Tibial nerve (tissue), 4 donors: ENCODE results near the gene B4GALT3.

Experiments used
- EP300 ChIP-seq, 2 donors: sonication (generic); formaldehyde crosslinking; IDR thresholded peaks; one replicate each; pipeline ENCODE4 v1.6.1; 2017; ENCODE audit warnings: antibody characterized with exemption in 2 of 2, mild to moderate bottlenecking in 1 of 2
- TF ChIP-seq, protein P1 (sequence below), 5 experiments: fragments of 200-600 bp in 3 of 5; fragments of 450-650 bp in 2 of 5; sonication (generic) in 3 of 5; IDR thresholded peaks; one replicate each; pipeline ENCODE4 v1.5.1; 2016 to 2019; ENCODE audit warnings: antibody characterized with exemption in 5 of 5, mild to moderate bottlenecking in 3 of 5, moderate library complexity in 2 of 5

DNA sequence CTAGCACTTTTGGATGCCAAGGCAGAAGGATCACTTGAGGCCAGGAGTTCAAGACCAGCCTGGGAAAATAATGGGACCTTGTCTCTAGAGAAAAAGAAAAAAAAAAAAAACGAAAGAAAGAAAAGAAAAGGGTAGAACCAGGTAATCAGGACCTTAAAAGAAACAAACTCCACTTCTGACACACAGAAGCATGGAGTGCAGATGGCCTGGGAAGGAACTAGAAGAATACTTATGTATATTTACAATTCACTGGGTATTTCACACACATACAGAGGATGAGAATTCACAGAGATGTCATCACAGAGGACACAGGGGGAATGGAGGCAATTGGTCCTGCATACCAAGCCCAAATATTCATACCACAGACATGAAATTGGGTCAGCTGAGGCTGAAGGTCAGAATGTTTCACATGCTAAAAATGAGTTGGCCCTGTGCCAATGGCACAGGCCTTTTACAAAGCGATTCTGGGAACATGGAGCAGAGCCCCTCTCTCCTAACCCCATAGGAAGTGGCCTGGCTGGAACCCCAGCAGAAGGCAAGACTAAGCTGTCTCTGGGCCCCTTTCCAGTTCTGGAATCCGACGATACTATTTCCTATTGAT is 4.4 kb downstream of the B4GALT3 start:
- peak in 1 of 2 donors; percentile 67 for TF ChIP-seq EP300 (IDR thresholded peaks at IDR 0.05)
- TF ChIP-seq, protein P1, sequence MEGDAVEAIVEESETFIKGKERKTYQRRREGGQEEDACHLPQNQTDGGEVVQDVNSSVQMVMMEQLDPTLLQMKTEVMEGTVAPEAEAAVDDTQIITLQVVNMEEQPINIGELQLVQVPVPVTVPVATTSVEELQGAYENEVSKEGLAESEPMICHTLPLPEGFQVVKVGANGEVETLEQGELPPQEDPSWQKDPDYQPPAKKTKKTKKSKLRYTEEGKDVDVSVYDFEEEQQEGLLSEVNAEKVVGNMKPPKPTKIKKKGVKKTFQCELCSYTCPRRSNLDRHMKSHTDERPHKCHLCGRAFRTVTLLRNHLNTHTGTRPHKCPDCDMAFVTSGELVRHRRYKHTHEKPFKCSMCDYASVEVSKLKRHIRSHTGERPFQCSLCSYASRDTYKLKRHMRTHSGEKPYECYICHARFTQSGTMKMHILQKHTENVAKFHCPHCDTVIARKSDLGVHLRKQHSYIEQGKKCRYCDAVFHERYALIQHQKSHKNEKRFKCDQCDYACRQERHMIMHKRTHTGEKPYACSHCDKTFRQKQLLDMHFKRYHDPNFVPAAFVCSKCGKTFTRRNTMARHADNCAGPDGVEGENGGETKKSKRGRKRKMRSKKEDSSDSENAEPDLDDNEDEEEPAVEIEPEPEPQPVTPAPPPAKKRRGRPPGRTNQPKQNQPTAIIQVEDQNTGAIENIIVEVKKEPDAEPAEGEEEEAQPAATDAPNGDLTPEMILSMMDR (IDR thresholded peaks at IDR 0.05), result no peak
